HEK293 (cell line): ENCODE data around the gene AURKB.

Experiments
- CTCF ChIA-PET: fragments of 350-600 bp; formaldehyde crosslinking; extraction: SDS; loops from one replicate; lab custom pipeline; 2021; ENCODE audit warnings: antibody characterized with exemption; lab: Yijun Ruan, JAX
- POLR2A ChIA-PET: fragments of 300-600 bp; formaldehyde crosslinking; extraction: SDS; loops from one replicate; lab custom pipeline; 2020; ENCODE audit warnings: antibody characterized with exemption, inconsistent platforms; lab: Yijun Ruan, JAX
- H3K27ac ChIP-seq: fragments of 200-500 bp; sonication (Bioruptor generic); 2 replicates; pipeline ENCODE4 v1.5.1; 2014; ENCODE audit warnings: low read depth, low read length, control low read depth, inconsistent platforms; ENCODE audit errors: extremely low read depth
- H3K36me3 ChIP-seq, 2 experiments: fragments of 200-500 bp in 1 of 2; sonication (Bioruptor generic) in 1 of 2; 1 replicate in 1 of 2; 2 replicates in 1 of 2; pipeline ENCODE4 v1.5.1; 2014 to 2017; ENCODE audit warnings: inconsistent platforms in 2 of 2, low read length in 2 of 2; ENCODE audit not compliant: control insufficient read depth in 2 of 2, insufficient read depth in 1 of 2
- H3K4me1 ChIP-seq: fragments of 200-500 bp; sonication (Bioruptor generic); 2 replicates; pipeline ENCODE4 v1.5.1; 2014; ENCODE audit warnings: mild to moderate bottlenecking, low read length, inconsistent platforms; ENCODE audit not compliant: control insufficient read depth, insufficient read depth
- H3K4me3 ChIP-seq: 2 replicates; pipeline ENCODE4 v1.5.1; 2011; ENCODE audit warnings: low read depth, mild to moderate bottlenecking, control low read depth, low read length, moderate library complexity
- H3K9me3 ChIP-seq: fragments of 200-500 bp; sonication (Bioruptor generic); 2 replicates; pipeline ENCODE4 v1.5.1; 2014; ENCODE audit warnings: low read depth, low read length, inconsistent platforms; ENCODE audit not compliant: control insufficient read depth, insufficient read depth
- KLF10 ChIP-seq: fragments of 450-650 bp; IDR thresholded peaks from 2 replicates; pipeline ENCODE4 v1.5.1; 2018; ENCODE audit warnings: missing biosample characterization, mild to moderate bottlenecking, missing genetic modification characterization
- KLF7 ChIP-seq: fragments of 450-650 bp; formaldehyde crosslinking; IDR thresholded peaks from 2 replicates; pipeline ENCODE4 v1.5.1; 2016; ENCODE audit warnings: missing biosample characterization, missing genetic modification characterization, borderline replicate concordance
- PRDM4 ChIP-seq: fragments of 450-650 bp; formaldehyde crosslinking; IDR thresholded peaks from 2 replicates; pipeline ENCODE4 v1.5.1; 2017; ENCODE audit warnings: missing biosample characterization, missing genetic modification characterization
- REST ChIP-seq: fragments of 450-650 bp; formaldehyde crosslinking; IDR thresholded peaks from 2 replicates; pipeline ENCODE4 v1.5.1; 2016; ENCODE audit warnings: missing biosample characterization, missing genetic modification characterization
- ZBTB8A ChIP-seq: fragments of 450-650 bp; formaldehyde crosslinking; IDR thresholded peaks from 2 replicates; pipeline ENCODE4 v1.5.1; 2016; ENCODE audit warnings: missing biosample characterization, missing genetic modification characterization
- ZEB2 ChIP-seq: fragments of 450-650 bp; formaldehyde crosslinking; IDR thresholded peaks from 2 replicates; pipeline ENCODE4 v1.5.1; 2016; ENCODE audit warnings: missing biosample characterization, missing genetic modification characterization
- ZFHX2 ChIP-seq: fragments of 450-650 bp; formaldehyde crosslinking; conservative IDR thresholded peaks from 2 replicates; pipeline ENCODE4 v1.5.1; 2016; ENCODE audit warnings: missing biosample characterization, missing genetic modification characterization
- ZFP37 ChIP-seq: fragments of 450-650 bp; formaldehyde crosslinking; IDR thresholded peaks from 2 replicates; pipeline ENCODE4 v1.5.1; 2016; ENCODE audit warnings: missing biosample characterization, missing genetic modification characterization
- ZNF341 ChIP-seq: fragments of 450-650 bp; formaldehyde crosslinking; IDR thresholded peaks from 2 replicates; pipeline ENCODE4; 2016; ENCODE audit warnings: low read depth, missing biosample characterization, missing genetic modification characterization
- ZNF391 ChIP-seq: fragments of 450-650 bp; formaldehyde crosslinking; IDR thresholded peaks from 2 replicates; pipeline ENCODE4 v1.5.1; 2016; ENCODE audit warnings: low read depth, missing biosample characterization, missing genetic modification characterization, borderline replicate concordance
- ZNF514 ChIP-seq: fragments of 450-650 bp; formaldehyde crosslinking; IDR thresholded peaks from 2 replicates; pipeline ENCODE4 v1.5.1; 2016; ENCODE audit warnings: missing biosample characterization, missing genetic modification characterization
- ZNF548 ChIP-seq: fragments of 450-650 bp; formaldehyde crosslinking; IDR thresholded peaks from 2 replicates; pipeline ENCODE4 v1.5.1; 2016; ENCODE audit warnings: missing biosample characterization, missing genetic modification characterization
- ZNF558 ChIP-seq: fragments of 450-650 bp; formaldehyde crosslinking; IDR thresholded peaks from 2 replicates; pipeline ENCODE4 v1.5.1; 2016; ENCODE audit warnings: missing biosample characterization, missing genetic modification characterization
- ZNF610 ChIP-seq: fragments of 450-650 bp; formaldehyde crosslinking; IDR thresholded peaks from 2 replicates; pipeline ENCODE4 v1.5.1; 2016; ENCODE audit warnings: missing biosample characterization, missing genetic modification characterization, borderline replicate concordance
- ZNF639 ChIP-seq: fragments of 450-650 bp; formaldehyde crosslinking; IDR thresholded peaks from 2 replicates; pipeline ENCODE4 v1.5.1; 2016; ENCODE audit warnings: missing biosample characterization, missing genetic modification characterization
- ZNF692 ChIP-seq: fragments of 450-650 bp; formaldehyde crosslinking; IDR thresholded peaks from 2 replicates; pipeline ENCODE4 v1.5.1; 2016; ENCODE audit warnings: missing biosample characterization, missing genetic modification characterization
- ZSCAN30 ChIP-seq: fragments of 450-650 bp; IDR thresholded peaks from 2 replicates; pipeline ENCODE4 v1.5.1; 2018; ENCODE audit warnings: missing biosample characterization, mild to moderate bottlenecking, missing genetic modification characterization, moderate library complexity
- ZXDB ChIP-seq: fragments of 450-650 bp; formaldehyde crosslinking; IDR thresholded peaks from 2 replicates; pipeline ENCODE4 v1.5.1; 2016; ENCODE audit warnings: missing biosample characterization, missing genetic modification characterization

AURKB gene

GRCh38 chr17:8185582-8186445 lies 24.6 kb downstream of the AURKB start (continued):
- TF ChIP-seq REST: no peak
- no peak for TF ChIP-seq ZNF514 (tag by site-specific recombination)
- peak; percentile 92; the same call in 1 of the 2 replicates for TF ChIP-seq ZNF391 (tag by site-specific recombination)
- peak; percentile 98 for TF ChIP-seq ZBTB8A (tag by site-specific recombination)
- TF ChIP-seq ZNF548 (tag by site-specific recombination): no peak
- TF ChIP-seq ZFP37: peak; percentile 16; the same call in 1 of the 2 replicates
- TF ChIP-seq ZNF639 (tag by site-specific recombination): peak; percentile 59
- TF ChIP-seq ZSCAN30 (tag by site-specific recombination): peak; percentile 82; the same call in 1 of the 2 replicates
- peak; percentile 15; the same call in 1 of the 2 replicates for TF ChIP-seq ZXDB (tag by site-specific recombination)
- 0 out of 2 replicates have a peak, but pooled peaks have one; percentile 24 for TF ChIP-seq KLF10 (tag by site-specific recombination)
- peak; percentile 32; the same call in 1 of the 2 replicates for TF ChIP-seq KLF7 (tag by site-specific recombination)
- TF ChIP-seq ZEB2: peak; percentile 22; the same call in 1 of the 2 replicates

- ChIA-PET CTCF (interaction anchor here (0.6 to 1.4 kb wide), 4 partner anchors 10 to 72 kb away, joined by 3 to 6 read pairs (median 3); partner anchors contain the start of gene PFAS), POLR2A (interaction anchor here (0.7 to 2.7 kb wide), 9 partner anchors 8 to 118 kb away, joined by 3 to 13 read pairs (median 4); partner anchors contain the start of genes AURKB, BORCS6 and SLC25A35)
- Histone ChIP-seq H3K4me1 (peaks cover 10% of the 10 kb centered on the region), H3K27ac (peak overlapping the region; percentile 57; the same call in 1 of the 2 replicates), H3K9me3 (no peaks in the 10 kb centered on the region), H3K36me3 (no peaks in the 10 kb centered on the region), H3K4me3 (peak overlapping the region; percentile 61)
- TF ChIP-seq ZFHX2 (tag by site-specific recombination) (no peak), PRDM4 (tag by site-specific recombination) (no peak), ZNF610 (no peak), ZNF558 (tag by site-specific recombination) (no peak), ZNF391 (tag by site-specific recombination) (no peak), ZNF692 (tag by site-specific recombination) (no peak), ZNF341 (tag by site-specific recombination) (no peak)
These were observed 33.2 kb downstream of the AURKB start for GRCh38 chr17:8176998-8177731.
